Measurements from ENCODE around the gene R3HCC1L.

GRCh38 chr10:98217801-98218200 lies 83.3 kb downstream of the R3HCC1L start:
- TF ChIP-seq, protein P1, sequence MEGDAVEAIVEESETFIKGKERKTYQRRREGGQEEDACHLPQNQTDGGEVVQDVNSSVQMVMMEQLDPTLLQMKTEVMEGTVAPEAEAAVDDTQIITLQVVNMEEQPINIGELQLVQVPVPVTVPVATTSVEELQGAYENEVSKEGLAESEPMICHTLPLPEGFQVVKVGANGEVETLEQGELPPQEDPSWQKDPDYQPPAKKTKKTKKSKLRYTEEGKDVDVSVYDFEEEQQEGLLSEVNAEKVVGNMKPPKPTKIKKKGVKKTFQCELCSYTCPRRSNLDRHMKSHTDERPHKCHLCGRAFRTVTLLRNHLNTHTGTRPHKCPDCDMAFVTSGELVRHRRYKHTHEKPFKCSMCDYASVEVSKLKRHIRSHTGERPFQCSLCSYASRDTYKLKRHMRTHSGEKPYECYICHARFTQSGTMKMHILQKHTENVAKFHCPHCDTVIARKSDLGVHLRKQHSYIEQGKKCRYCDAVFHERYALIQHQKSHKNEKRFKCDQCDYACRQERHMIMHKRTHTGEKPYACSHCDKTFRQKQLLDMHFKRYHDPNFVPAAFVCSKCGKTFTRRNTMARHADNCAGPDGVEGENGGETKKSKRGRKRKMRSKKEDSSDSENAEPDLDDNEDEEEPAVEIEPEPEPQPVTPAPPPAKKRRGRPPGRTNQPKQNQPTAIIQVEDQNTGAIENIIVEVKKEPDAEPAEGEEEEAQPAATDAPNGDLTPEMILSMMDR (IDR thresholded peaks at IDR 0.05): no peak
- TF ChIP-seq POLR2A (IDR thresholded peaks at IDR 0.05): no peak
